ENCODE data around the gene EEIG2.
"Not testable (repeated sequence)": the region's sequence is repeated elsewhere in the genome, so short reads cannot be mapped to it uniquely, and the experiment has no call there.

GRCh38 chr1:108513914-108514313, 46.0 kb upstream of the EEIG2 start:
- TF ChIP-seq CTCF, POLR2A (IDR thresholded peaks at IDR 0.05): not testable (repeated sequence)

Data from adrenal gland (tissue), 5 donors.